H54 (cell line): ENCODE measurements around the gene UROC1.

Experiments
- DNase-seq: peaks from one replicate; pipeline ENCODE4 v3.0.0; 2011; ENCODE audit warnings: low spot score, mixed read lengths; ENCODE audit not compliant: insufficient read length
- FAIRE-seq: peaks from 3 replicates; lab custom pipeline; 2011; peaks lifted over from hg19 to GRCh38; lab: Jason Lieb, UNC
- POLR2A ChIP-seq: IDR thresholded peaks from 2 replicates; pipeline ENCODE4 v1.6.1; 2011; ENCODE audit warnings: low read depth, mild to moderate bottlenecking, low read length

The UROC1 gene

DNA sequence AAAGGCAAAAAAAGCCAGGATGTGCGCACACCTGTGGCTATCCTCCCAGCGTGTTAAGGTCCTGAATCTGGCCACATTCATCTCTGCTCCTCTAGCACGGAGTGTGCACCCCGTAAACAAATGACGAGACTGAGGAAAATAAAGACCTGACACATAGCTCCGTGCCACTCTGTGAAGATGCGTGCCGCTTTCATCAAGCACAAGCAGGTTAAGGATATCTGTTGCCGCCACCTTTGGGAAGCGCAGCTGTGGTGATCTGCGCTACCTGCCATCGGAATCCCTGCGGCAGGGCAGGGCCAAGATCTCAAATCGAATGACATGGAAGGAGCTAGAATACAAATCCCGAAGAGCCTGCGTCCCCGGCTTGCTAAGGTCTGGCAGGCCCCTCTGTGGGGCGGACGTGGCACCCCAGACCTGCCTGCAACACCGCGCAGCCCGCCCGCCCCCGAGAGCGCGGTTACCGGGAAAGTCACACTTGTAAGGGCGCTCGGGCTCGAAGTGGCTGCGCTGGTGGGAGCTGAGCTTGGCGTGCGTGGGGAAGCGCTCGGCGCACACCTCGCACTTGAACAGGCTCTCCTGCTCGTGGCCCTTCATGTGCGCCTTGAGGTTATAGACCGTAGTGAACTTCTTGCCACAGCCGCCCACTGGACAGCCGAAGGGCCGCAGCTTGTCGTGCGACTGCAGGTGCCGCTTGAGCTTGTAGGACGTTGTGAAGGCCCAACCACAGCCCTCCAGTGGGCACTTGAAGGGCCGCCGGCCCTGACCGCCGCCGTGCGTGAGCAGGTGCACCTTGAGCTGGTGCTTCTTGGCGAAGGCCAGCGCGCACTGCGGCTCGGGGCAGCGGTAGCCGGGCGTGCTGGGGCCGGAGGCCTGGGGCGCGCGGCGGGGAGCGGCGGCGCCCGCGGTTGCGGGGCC lies 42.8 kb downstream of the UROC1 start:
- peak; percentile 40 for DNase-seq
- TF ChIP-seq POLR2A: no peak
- FAIRE-seq: no peak

- no peak for FAIRE-seq
- TF ChIP-seq POLR2A: no peak
- DNase-seq: no peak
Measured at GRCh38 chr3:126473292-126474168, 44.0 kb downstream of the UROC1 start.

DNA sequence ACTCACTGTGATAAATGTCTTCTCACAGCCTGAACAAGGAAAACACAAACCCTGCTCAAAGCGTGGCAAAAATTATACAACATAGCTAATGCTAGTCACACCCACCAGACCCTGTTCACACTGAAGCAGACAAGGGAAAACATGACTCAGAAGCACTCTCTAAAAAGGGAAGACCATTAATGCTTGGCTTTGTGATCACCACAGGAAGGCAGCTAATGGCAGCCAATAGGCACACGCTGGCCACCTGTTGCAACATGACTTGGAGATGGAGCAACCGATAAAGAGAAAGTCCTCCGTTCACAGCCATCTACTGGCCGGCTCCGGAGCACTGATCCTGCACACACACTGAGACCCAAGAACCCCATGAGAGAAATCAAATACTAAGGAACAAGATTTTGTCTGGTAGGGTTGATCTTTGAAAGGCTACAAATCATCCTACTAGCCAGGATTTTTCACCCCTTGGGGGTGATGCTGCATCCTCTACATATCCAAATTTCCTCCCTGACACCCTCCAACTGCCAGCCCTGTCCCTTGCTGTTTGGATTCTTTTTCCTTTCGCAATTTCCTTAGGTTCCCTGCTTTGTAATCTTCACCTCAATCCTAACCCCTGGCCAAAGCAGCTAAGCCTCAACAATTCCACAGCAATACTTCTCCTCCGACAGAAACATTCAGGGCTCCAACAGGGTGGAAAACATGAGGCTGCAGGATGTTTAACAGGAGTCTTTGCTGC lies 45.1 kb downstream of the UROC1 start:
- peak; percentile 68 for DNase-seq
- no peak for TF ChIP-seq POLR2A

DNA sequence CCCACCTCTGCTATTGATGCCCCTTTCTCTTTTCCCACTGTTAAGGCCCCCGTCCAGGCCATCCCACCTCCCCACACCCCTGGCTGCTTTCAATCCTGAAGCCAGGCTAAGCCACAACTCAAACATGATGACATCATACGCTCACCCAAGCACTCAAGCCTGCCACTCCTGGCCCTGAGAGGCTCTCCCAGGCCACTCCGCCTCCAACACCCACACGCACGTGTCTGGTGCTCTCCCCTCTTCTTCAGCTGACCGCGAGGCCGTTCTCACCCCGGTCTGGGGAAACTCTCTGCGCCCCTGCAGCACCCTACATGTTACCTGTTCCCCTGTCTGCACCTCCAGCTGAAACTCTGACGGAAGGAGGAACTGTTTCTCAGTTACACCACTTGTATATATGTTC lies 48.1 kb downstream of the UROC1 start:
- no peak for TF ChIP-seq POLR2A
- FAIRE-seq (no peak), DNase-seq (no peak)

More for the DNA sequence above, 45.1 kb downstream of the UROC1 start:
- FAIRE-seq: no peak

- no peak for TF ChIP-seq POLR2A
- DNase-seq (no peak), FAIRE-seq (no peak)
Measured at GRCh38 chr3:126468028-126468891, 49.3 kb downstream of the UROC1 start.

DNA sequence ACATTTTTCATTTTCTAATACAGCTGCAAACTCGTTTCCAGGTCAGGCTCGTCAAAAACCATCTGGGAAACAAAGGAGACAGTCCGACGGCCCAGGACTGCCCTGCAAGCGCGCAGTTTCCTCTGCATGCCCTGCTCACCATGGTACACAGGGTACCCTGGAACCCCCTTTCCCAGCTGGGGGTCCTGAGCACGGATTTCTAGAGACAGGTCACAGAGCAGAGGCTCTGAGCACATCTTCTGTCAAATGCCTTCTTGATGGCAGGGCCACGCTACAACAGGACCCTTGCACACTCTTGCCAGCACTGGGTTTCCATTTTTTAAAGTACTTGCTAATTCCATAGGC lies 50.0 kb downstream of the UROC1 start:
- FAIRE-seq (no peak), DNase-seq (no peak)
- TF ChIP-seq POLR2A: no peak

DNA sequence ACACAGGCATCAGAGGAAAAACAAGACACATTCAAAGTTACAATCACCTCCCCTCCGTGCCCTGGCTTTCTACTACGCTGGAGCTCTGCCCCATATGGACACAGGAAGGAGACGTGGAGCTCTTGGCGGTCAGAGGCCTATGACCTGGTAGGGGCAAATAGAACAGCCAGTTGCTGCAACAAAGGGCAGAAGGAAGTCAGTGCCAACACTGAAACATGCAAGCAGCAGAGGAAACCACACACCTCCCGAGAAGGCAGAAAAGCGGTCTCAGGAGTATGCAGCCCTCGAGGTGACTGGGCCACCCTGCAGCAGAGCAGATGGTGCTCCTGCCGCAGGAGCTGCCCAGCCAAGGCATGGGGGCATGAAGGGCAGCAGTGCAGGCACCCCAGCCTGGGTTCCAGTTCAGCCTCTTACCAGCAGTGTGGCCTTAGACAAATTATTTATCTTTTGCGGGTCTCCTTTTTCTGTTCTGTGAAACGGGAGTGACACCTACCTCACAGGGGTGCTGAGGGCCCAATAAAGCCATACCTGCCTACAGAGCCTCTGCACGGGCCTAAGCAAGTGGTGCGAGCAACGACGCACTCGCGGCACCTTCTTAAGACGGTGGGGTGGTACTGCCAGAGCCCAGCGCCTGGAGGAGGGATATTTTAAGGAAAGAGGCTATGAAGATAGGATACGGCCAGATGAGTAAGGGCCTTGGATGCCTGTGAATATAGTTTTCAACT lies 50.5 kb downstream of the UROC1 start:
- DNase-seq (no peak), FAIRE-seq (no peak)
- TF ChIP-seq POLR2A: no peak

- DNase-seq: no peak
- TF ChIP-seq POLR2A: no peak
- FAIRE-seq: no peak
Measured at GRCh38 chr3:126465928-126466544, 51.5 kb downstream of the UROC1 start.

GRCh38 chr3:126464997-126465396 lies 52.6 kb downstream of the UROC1 start:
- no peak for DNase-seq

DNA sequence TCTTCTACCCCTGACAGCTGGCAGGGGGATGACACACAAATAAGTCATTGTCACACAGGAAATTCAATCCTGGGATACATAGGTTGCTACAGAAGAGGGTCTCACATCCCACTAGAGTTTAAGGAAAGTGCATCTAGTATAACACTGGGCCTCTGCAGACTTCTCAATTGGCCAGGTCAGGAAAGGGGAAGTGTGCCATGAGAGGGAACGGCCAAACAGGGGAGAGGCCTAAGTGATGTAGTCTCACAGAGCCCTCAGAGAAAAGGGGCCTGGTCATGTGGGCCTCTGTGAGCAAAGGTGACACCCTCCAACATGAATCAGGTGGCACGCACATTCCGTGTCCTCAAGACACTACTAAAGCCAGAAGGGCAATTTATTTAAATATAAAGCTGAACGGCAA lies 53.1 kb downstream of the UROC1 start:
- DNase-seq (no peak), FAIRE-seq (no peak)
- TF ChIP-seq POLR2A: no peak

More at GRCh38 chr3:126464997-126465396, 52.6 kb downstream of the UROC1 start:
- FAIRE-seq: no peak
- no peak for TF ChIP-seq POLR2A

GRCh38 chr3:126464093-126464492 lies 53.5 kb downstream of the UROC1 start:
- TF ChIP-seq POLR2A: no peak
- DNase-seq (no peak), FAIRE-seq (no peak)

GRCh38 chr3:126463521-126463920 lies 54.1 kb downstream of the UROC1 start:
- DNase-seq (no peak), FAIRE-seq (no peak)
- no peak for TF ChIP-seq POLR2A
